OCI-LY3 (cell line): ENCODE results near the gene DVL2.

ENCODE experiments used
- EZH2phosphoT487 ChIP-seq: fragments of 200-600 bp; shearing (Covaris generic); IDR thresholded peaks from 2 replicates; pipeline ENCODE4 v1.6.1; 2018; ENCODE audit warnings: antibody characterized with exemption, mixed run types, low read depth
- TF ChIP-seq, protein P1 (sequence below): fragments of 200-600, 300-600 bp; sonication (generic); IDR thresholded peaks from 2 replicates; pipeline ENCODE4 v1.5.1; 2014; ENCODE audit warnings: antibody characterized with exemption, low read length, low read depth

DNA sequence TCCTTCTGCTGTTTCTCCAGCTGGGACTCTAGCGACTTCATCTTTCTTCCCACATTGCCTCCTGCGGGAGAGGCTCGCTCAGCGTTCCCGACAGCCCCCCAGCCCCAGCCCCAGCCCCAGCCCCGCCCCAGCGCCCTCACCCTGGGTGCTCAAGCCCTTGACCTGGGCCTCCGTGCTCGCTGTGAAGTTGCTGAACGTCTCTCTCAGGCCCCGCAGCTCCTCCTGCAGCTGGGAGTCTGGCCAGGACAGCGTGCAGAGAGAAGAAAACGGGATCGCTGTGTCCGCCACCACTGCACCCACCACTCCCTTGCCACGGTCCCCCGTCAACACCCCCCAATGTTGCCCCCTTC is 57.5 kb downstream of the DVL2 start:
- TF ChIP-seq, protein P1, sequence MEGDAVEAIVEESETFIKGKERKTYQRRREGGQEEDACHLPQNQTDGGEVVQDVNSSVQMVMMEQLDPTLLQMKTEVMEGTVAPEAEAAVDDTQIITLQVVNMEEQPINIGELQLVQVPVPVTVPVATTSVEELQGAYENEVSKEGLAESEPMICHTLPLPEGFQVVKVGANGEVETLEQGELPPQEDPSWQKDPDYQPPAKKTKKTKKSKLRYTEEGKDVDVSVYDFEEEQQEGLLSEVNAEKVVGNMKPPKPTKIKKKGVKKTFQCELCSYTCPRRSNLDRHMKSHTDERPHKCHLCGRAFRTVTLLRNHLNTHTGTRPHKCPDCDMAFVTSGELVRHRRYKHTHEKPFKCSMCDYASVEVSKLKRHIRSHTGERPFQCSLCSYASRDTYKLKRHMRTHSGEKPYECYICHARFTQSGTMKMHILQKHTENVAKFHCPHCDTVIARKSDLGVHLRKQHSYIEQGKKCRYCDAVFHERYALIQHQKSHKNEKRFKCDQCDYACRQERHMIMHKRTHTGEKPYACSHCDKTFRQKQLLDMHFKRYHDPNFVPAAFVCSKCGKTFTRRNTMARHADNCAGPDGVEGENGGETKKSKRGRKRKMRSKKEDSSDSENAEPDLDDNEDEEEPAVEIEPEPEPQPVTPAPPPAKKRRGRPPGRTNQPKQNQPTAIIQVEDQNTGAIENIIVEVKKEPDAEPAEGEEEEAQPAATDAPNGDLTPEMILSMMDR: no peak
- no peak for TF ChIP-seq EZH2phosphoT487
